ENCODE measurements around the gene FAHD1. TPM values are rescaled to one million over a fixed set of nuclear protein-coding genes. Genes with fewer than 3 reads are reported as not detected.

The FAHD1 gene
- total RNA-seq, 1 donor from 2014 or later: 53.5 TPM

- no peak for TF ChIP-seq CTCF (IDR thresholded peaks at IDR 0.05)
- TF ChIP-seq POLR2AphosphoS5 (IDR thresholded peaks at IDR 0.05; ENCODE audit: insufficient read depth in 1 of 2, low read depth in 1 of 2): no peak
- no peak for TF ChIP-seq POLR2A (IDR thresholded peaks at IDR 0.05)
Measured at GRCh38 chr16:1787322-1788094, 39.5 kb upstream of the FAHD1 start.

GRCh38 chr16:1788095-1788707, 38.8 kb upstream of the FAHD1 start:
- TF ChIP-seq POLR2AphosphoS5 (IDR thresholded peaks at IDR 0.05; ENCODE audit: insufficient read depth in 1 of 2, low read depth in 1 of 2): no peak
- no peak for TF ChIP-seq POLR2A (IDR thresholded peaks at IDR 0.05)
- TF ChIP-seq CTCF (IDR thresholded peaks at IDR 0.05): no peak
- Histone ChIP-seq H3K36me3 (peaks cover 0 to 27% of the 10 kb centered on the region in 2 donors), H3K27me3 (no peaks in the 10 kb centered on the region), H3K9me3 (no peaks in the 10 kb centered on the region), H3K4me1 (peaks cover 36% of the 10 kb centered on the region), H3K4me3 (no peak overlapping the region), H3K27ac (no peak overlapping the region)
- no peak for DNase-seq (ENCODE audit: extremely low spot score in 2 of 2)
- intact Hi-C loops (cut with DNase I): no loop called here

More at GRCh38 chr16:1787322-1788094, 39.5 kb upstream of the FAHD1 start:
- no peaks in the 10 kb centered on the region for H3K9me3 ChIP-seq
- intact Hi-C loops (cut with DNase I): no loop called here
- peaks cover 0 to 27% of the 10 kb centered on the region in 2 donors for H3K36me3 ChIP-seq
- no peaks in the 10 kb centered on the region for H3K27me3 ChIP-seq
- no peak overlapping the region for H3K4me3 ChIP-seq
- peaks cover 36% of the 10 kb centered on the region for H3K4me1 ChIP-seq
- no peak for DNase-seq (ENCODE audit: extremely low spot score in 2 of 2)
- no peak overlapping the region for H3K27ac ChIP-seq

- peaks cover 0 to 27% of the 10 kb centered on the region in 2 donors for H3K36me3 ChIP-seq
- intact Hi-C loops (cut with DNase I): no loop called here
- no peak for DNase-seq (ENCODE audit: extremely low spot score in 2 of 2)
Measured at GRCh38 chr16:1788708-1789100, 38.3 kb upstream of the FAHD1 start.

GRCh38 chr16:1789643-1790045, 37.4 kb upstream of the FAHD1 start:
- intact Hi-C loops (cut with DNase I): no loop called here
- Histone ChIP-seq H3K4me1 (peaks cover 24% of the 10 kb centered on the region), H3K9me3 (no peaks in the 10 kb centered on the region), H3K4me3 (no peak overlapping the region), H3K27ac (no peak overlapping the region), H3K27me3 (no peaks in the 10 kb centered on the region), H3K36me3 (peaks cover 0 to 27% of the 10 kb centered on the region in 2 donors)
- DNase-seq (ENCODE audit: extremely low spot score in 2 of 2): no peak
- TF ChIP-seq POLR2AphosphoS5 (IDR thresholded peaks at IDR 0.05; ENCODE audit: insufficient read depth in 1 of 2, low read depth in 1 of 2) (no peak), CTCF (IDR thresholded peaks at IDR 0.05) (no peak), POLR2A (IDR thresholded peaks at IDR 0.05) (no peak)

More at GRCh38 chr16:1788708-1789100, 38.3 kb upstream of the FAHD1 start:
- Histone ChIP-seq H3K9me3 (no peaks in the 10 kb centered on the region), H3K27me3 (no peaks in the 10 kb centered on the region), H3K4me1 (peaks cover 33% of the 10 kb centered on the region), H3K4me3 (no peak overlapping the region), H3K27ac (no peak overlapping the region)
- TF ChIP-seq CTCF (IDR thresholded peaks at IDR 0.05) (no peak), POLR2A (IDR thresholded peaks at IDR 0.05) (no peak), POLR2AphosphoS5 (IDR thresholded peaks at IDR 0.05; ENCODE audit: insufficient read depth in 1 of 2, low read depth in 1 of 2) (no peak)

- no peak for DNase-seq (ENCODE audit: extremely low spot score in 2 of 2)
- Histone ChIP-seq H3K9me3 (no peaks in the 10 kb centered on the region), H3K27ac (no peak overlapping the region), H3K36me3 (peaks cover 0 to 27% of the 10 kb centered on the region in 2 donors), H3K4me1 (peaks cover 18% of the 10 kb centered on the region), H3K4me3 (no peak overlapping the region), H3K27me3 (no peaks in the 10 kb centered on the region)
- intact Hi-C loops (cut with DNase I): no loop called here
- TF ChIP-seq POLR2A (IDR thresholded peaks at IDR 0.05): no peak
- no peak for TF ChIP-seq CTCF (IDR thresholded peaks at IDR 0.05)
- no peak for TF ChIP-seq POLR2AphosphoS5 (IDR thresholded peaks at IDR 0.05; ENCODE audit: insufficient read depth in 1 of 2, low read depth in 1 of 2)
Measured at GRCh38 chr16:1790261-1790610, 36.8 kb upstream of the FAHD1 start.
